Right lobe of liver (tissue), 6 donors: ENCODE measurements around the gene SLC5A1. TPM values are rescaled to one million over a fixed set of nuclear protein-coding genes. Genes with fewer than 3 reads are reported as not detected.

ENCODE experiments used
- ATAC-seq, 4 donors: fragments of 200-7000 bp; cut with Tn5 transposase; one replicate each; pipeline ENCODE4 v1.9.1; 2020; ENCODE audit warnings: mild to moderate bottlenecking in 4 of 4, moderate library complexity in 4 of 4
- DNase-seq, 3 donors: peaks; one replicate each; pipeline ENCODE4 v3.0.0-alpha.2; 2020
- H3K27ac ChIP-seq, 3 donors: fragments of 200-600 bp; one replicate each; pipeline ENCODE4 v1.8.0; 2022
- H3K27me3 ChIP-seq, 2 donors: fragments of 200-600 bp; one replicate each; pipeline ENCODE4 v1.8.0; 2022
- H3K36me3 ChIP-seq, 4 donors: fragments of 200-600 bp; sonication (generic) in 1 of 4; one replicate each; pipeline versions ENCODE4 v1.5.1 to v1.8.0; 2017 to 2022; ENCODE audit warnings: control low read depth in 1 of 4
- H3K4me1 ChIP-seq, 4 donors: fragments of 200-600 bp; sonication (generic) in 1 of 4; one replicate each; pipeline versions ENCODE4 v1.5.1 to v1.8.0; 2017 to 2022; ENCODE audit warnings: control low read depth in 1 of 4
- H3K4me3 ChIP-seq, 3 donors: fragments of 200-600 bp; one replicate each; pipeline ENCODE4 v1.8.0; 2022
- H3K9me3 ChIP-seq, 4 donors: fragments of 200-600 bp; sonication (generic) in 1 of 4; one replicate each; pipeline versions ENCODE4 v1.5.1 to v1.8.0; 2017 to 2022; ENCODE audit warnings: control low read depth in 1 of 4
- CTCF ChIP-seq, 4 donors: fragments of 200-600 bp in 3 of 4; fragments of 450-650 bp in 1 of 4; IDR thresholded peaks; one replicate each; pipeline versions ENCODE4 v1.5.1 to v1.8.0; 2016 to 2022; ENCODE audit warnings: antibody characterized with exemption in 4 of 4, mild to moderate bottlenecking in 2 of 4
- POLR2A ChIP-seq: fragments of 450-650 bp; IDR thresholded peaks from one replicate; pipeline ENCODE4 v1.6.1; 2017; ENCODE audit warnings: antibody characterized with exemption, mild to moderate bottlenecking
- WGBS: methylation state at CpG from one replicate; pipeline ENCODE4 v1.1.6; 2018; ENCODE audit warnings: low coverage, low lambda C conversion rate; ENCODE audit not compliant: insufficient coverage; ENCODE audit errors: missing lambda C conversion rate; 5-methylcytosine and 5-hydroxymethylcytosine counted together
- intact Hi-C, 2 donors: fragments of 100-400 bp; cut with DNase I; formaldehyde crosslinking; loops; one replicate each; pipeline versions ENCODE4 v1.11.2 to v1.14.1; 2022
- total RNA-seq, 6 experiments: library from RNA; depleted of rRNA in 2 of 6; stranded (reverse); fragments of >200 nt in 2 of 6; fragmentation: NEBNext Ultra II Directional in 3 of 6; extraction: Animal tissue kit (Norgen Biotek cat#: 25700) in 3 of 6; gene quantifications; one replicate each; pipeline versions ENCODE4 v1.1.0 to v1.2.4, GENCODE V29; 2016 to 2023
- donor health status: DM: no; HTN: yes; CAD: no.
- donor health status: DM: no; HTN: no; CAD: no.
- donor health status: DM: no; HTN: no; CAD: no.
- donor health status: DM: no; HTN: yes; CAD: no.
- donor health status: DM: no; HTN: yes; CAD: no.

The SLC5A1 gene
- total RNA-seq, 6 experiments from 2014 or later, result 0.31 to 1.7 (median 0.85) TPM

GRCh38 chr22:32031466-32031865 is 11.6 kb upstream of the SLC5A1 start:
- no peak for DNase-seq
- intact Hi-C loops, result no loop called here
- H3K9me3 ChIP-seq, result no peaks in the 10 kb centered on the region
- no peak overlapping the region for H3K4me3 ChIP-seq
- H3K27ac ChIP-seq, result no peak overlapping the region
- no peaks in the 10 kb centered on the region for H3K4me1 ChIP-seq
- H3K36me3 ChIP-seq, result no peaks in the 10 kb centered on the region
- 91% methylated on average over 5 of the region's 5 CpGs for WGBS
- TF ChIP-seq POLR2A (no peak), CTCF (IDR thresholded peaks at IDR 0.05) (no peak)
- ATAC-seq, result no peak
- no peaks in the 10 kb centered on the region for H3K27me3 ChIP-seq

- TF ChIP-seq POLR2A, result no peak
- WGBS, result 71% methylated on average over 2 of the region's 5 CpGs
- no peaks in the 10 kb centered on the region for H3K4me1 ChIP-seq
- no peak for ATAC-seq
- H3K27ac ChIP-seq, result no peak overlapping the region
- no peak overlapping the region for H3K4me3 ChIP-seq
- no peaks in the 10 kb centered on the region for H3K36me3 ChIP-seq
- intact Hi-C loops, result no loop called here
- H3K9me3 ChIP-seq, result no peaks in the 10 kb centered on the region
- H3K27me3 ChIP-seq, result no peaks in the 10 kb centered on the region
- no peak for DNase-seq
These were observed 8.8 kb upstream of the SLC5A1 start for GRCh38 chr22:32034275-32034674.

GRCh38 chr22:32037236-32037635 is 5.8 kb upstream of the SLC5A1 start:
- intact Hi-C loops, result no loop called here
- WGBS, result 18% methylated on average over 5 of the region's 6 CpGs

GRCh38 chr22:32040324-32040904 is 2.6 kb upstream of the SLC5A1 start:
- no peak for TF ChIP-seq CTCF (IDR thresholded peaks at IDR 0.05)
- no peak for TF ChIP-seq POLR2A
- no peak for ATAC-seq
- Histone ChIP-seq H3K27me3 (no peaks in the 10 kb centered on the region), H3K27ac (no peak overlapping the region), H3K36me3 (no peaks in the 10 kb centered on the region), H3K4me3 (no peak overlapping the region), H3K4me1 (no peaks in the 10 kb centered on the region), H3K9me3 (no peaks in the 10 kb centered on the region)
- intact Hi-C loops, result no loop called here
- WGBS, result no CpG with 5 or more reads among the region's 3 CpGs
- DNase-seq, result no peak

More at GRCh38 chr22:32037236-32037635, 5.8 kb upstream of the SLC5A1 start:
- TF ChIP-seq POLR2A (no peak), CTCF (IDR thresholded peaks at IDR 0.05) (no peak)
- no peak for ATAC-seq
- no peak overlapping the region for H3K4me3 ChIP-seq
- H3K27me3 ChIP-seq, result no peaks in the 10 kb centered on the region
- no peaks in the 10 kb centered on the region for H3K9me3 ChIP-seq
- no peaks in the 10 kb centered on the region for H3K4me1 ChIP-seq
- no peak for DNase-seq
- no peaks in the 10 kb centered on the region for H3K36me3 ChIP-seq
- no peak overlapping the region for H3K27ac ChIP-seq

GRCh38 chr22:32043391-32043790 is 330 bp downstream of the SLC5A1 start:
- H3K36me3 ChIP-seq, result no peaks in the 10 kb centered on the region
- H3K27me3 ChIP-seq, result no peaks in the 10 kb centered on the region
- intact Hi-C loops, result no loop called here
- 47% methylated on average over 9 of the region's 9 CpGs for WGBS
- H3K27ac ChIP-seq, result no peak overlapping the region
- TF ChIP-seq POLR2A (no peak), CTCF (IDR thresholded peaks at IDR 0.05) (no peak)
- DNase-seq, result no peak
- no peak for ATAC-seq
- no peaks in the 10 kb centered on the region for H3K9me3 ChIP-seq
- no peak overlapping the region for H3K4me3 ChIP-seq
- no peaks in the 10 kb centered on the region for H3K4me1 ChIP-seq
